HepG2 (cell line): ENCODE data around the gene RSBN1. TPM values are rescaled to one million over a fixed set of nuclear protein-coding genes. Genes with fewer than 3 reads are reported as not detected.

Experiments
- AGO2 ChIP-seq: fragments of 200-400 bp; formaldehyde crosslinking; optimal IDR thresholded peaks from 2 replicates; pipeline ENCODE3; 2017; ENCODE audit warnings: mild to moderate bottlenecking, low read depth, low read length, moderate library complexity
- ERF ChIP-seq: IDR thresholded peaks from 2 replicates; pipeline ENCODE4 v1.6.1; 2018; ENCODE audit warnings: missing biosample characterization, missing genetic modification reagents
- FOXK1 ChIP-seq: sonication (generic); formaldehyde crosslinking; IDR thresholded peaks from 2 replicates; pipeline ENCODE4 v1.4.0; 2020; ENCODE audit warnings: low read depth, missing genetic modification reagents, borderline replicate concordance
- HNF4A ChIP-seq: sonication (generic); formaldehyde crosslinking; IDR thresholded peaks from 2 replicates; pipeline ENCODE4 v1.4.0; 2020; ENCODE audit warnings: missing genetic modification reagents
- IRF2 ChIP-seq: IDR thresholded peaks from 2 replicates; pipeline ENCODE4 v1.6.1; 2018; ENCODE audit warnings: missing genetic modification reagents, missing compliant biosample characterization
- KDM5B ChIP-seq: sonication (generic); formaldehyde crosslinking; IDR thresholded peaks from 2 replicates; pipeline ENCODE4 v1.4.0; 2020; ENCODE audit warnings: missing genetic modification reagents, mild to moderate bottlenecking, borderline replicate concordance
- ONECUT2 ChIP-seq: sonication (generic); formaldehyde crosslinking; IDR thresholded peaks from 2 replicates; pipeline ENCODE4 v1.4.0; 2020; ENCODE audit warnings: missing genetic modification reagents
- RARA ChIP-seq: IDR thresholded peaks from 2 replicates; pipeline ENCODE4 v1.6.1; 2016; ENCODE audit warnings: missing genetic modification reagents, missing compliant biosample characterization
- SIN3A ChIP-seq: IDR thresholded peaks from 2 replicates; pipeline ENCODE4 v1.6.1; 2011; ENCODE audit warnings: low read depth, mild to moderate bottlenecking, control low read depth, low read length, borderline replicate concordance
- ZNF446 ChIP-seq: sonication (generic); formaldehyde crosslinking; IDR thresholded peaks from 2 replicates; pipeline ENCODE4 v1.5.0; 2020; ENCODE audit warnings: mild to moderate bottlenecking, missing genetic modification reagents
- polyA plus RNA-seq, 8 experiments: library from polyadenylated mRNA; depleted of rRNA in 3 of 8; stranded (reverse) in 7 of 8; unstranded in 1 of 8; fragments of >200 nt; fragmentation: Illumina TruSeq in 4 of 8; extraction: Trizol in 4 of 8; gene quantifications; 2 replicates each; pipeline versions ENCODE4 v1.2.1 to v1.2.3, GENCODE V29; 2011 to 2016; ENCODE audit warnings: low read depth in 4 of 8, missing spikeins in 1 of 8, mixed read lengths in 1 of 8; ENCODE audit not compliant: insufficient read depth in 1 of 8
- total RNA-seq, 5 experiments: library from RNA; depleted of rRNA; stranded (reverse); fragments of >200 nt; fragmentation: Illumina TruSeq; extraction: Trizol; gene quantifications; 2 replicates each; pipeline ENCODE4 v1.2.3, GENCODE V29; 2016; ENCODE audit warnings: low read depth in 1 of 5
- TF ChIP-seq, protein P1 (sequence below): sonication (generic); formaldehyde crosslinking; IDR thresholded peaks from one replicate; pipeline ENCODE4 v1.5.1; 2020; ENCODE audit warnings: mild to moderate bottlenecking, missing genetic modification reagents; ENCODE audit errors: not compliant biosample characterization
- TF ChIP-seq, protein P2 (sequence below), 2 experiments: fragments of 450-650 bp in 1 of 2; sonication (generic) in 1 of 2; formaldehyde crosslinking; IDR thresholded peaks; 2 replicates each; pipeline versions ENCODE4 v1.5.0 to v1.8.0; 2020 to 2022; ENCODE audit warnings: mild to moderate bottlenecking in 1 of 2, missing genetic modification reagents in 1 of 2
- TF ChIP-seq, protein P3 (sequence below): sonication (generic); formaldehyde crosslinking; IDR thresholded peaks from 2 replicates; pipeline ENCODE4 v1.8.1; 2022; ENCODE audit warnings: mild to moderate bottlenecking, missing genetic modification reagents
- TF ChIP-seq, protein P4 (sequence below): sonication (generic); formaldehyde crosslinking; IDR thresholded peaks from 2 replicates; pipeline ENCODE4 v1.5.0; 2020; ENCODE audit warnings: missing genetic modification reagents

Gene RSBN1
- total and polyA plus RNA-seq, 2 of the 13 experiments (the other 11 are each of a cell fraction or from before 2014, with no cell fraction given) = 8.3 to 10.4 TPM

DNA sequence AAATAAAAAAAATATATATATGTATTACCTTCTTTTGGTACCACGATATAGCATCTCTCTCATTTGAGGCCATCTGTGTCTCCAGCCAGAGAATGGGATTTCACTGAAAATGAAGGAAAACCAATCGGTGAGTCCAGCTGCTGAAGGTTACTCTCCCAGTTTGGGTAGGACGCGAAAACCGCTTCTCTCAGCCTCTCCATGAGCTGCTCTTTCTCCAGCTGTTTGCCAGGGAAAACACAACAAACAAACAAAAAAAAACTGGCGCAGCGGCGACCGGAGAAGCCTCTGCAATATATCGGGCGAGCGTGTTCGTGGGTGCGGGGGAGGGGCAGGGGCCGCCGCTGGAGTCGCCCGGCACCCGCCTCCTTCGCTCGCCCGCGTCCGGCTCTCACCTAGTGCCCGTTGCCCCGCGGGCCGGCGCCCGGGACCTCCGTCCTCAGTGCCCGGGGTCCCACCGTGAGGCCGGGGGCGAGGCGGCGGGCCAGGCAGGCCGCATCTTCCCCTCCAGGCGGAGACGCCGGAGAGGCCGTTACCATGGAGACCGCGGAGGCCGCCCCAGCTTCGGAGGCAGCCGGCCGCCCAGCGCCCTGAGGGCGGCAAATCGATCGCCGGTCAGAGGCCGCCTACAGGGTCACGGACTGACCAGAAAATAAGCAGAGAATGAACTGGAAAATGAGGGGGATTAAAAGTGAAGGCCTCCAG lies 53.5 kb downstream of the RSBN1 start (continued):
- TF ChIP-seq, protein P1, sequence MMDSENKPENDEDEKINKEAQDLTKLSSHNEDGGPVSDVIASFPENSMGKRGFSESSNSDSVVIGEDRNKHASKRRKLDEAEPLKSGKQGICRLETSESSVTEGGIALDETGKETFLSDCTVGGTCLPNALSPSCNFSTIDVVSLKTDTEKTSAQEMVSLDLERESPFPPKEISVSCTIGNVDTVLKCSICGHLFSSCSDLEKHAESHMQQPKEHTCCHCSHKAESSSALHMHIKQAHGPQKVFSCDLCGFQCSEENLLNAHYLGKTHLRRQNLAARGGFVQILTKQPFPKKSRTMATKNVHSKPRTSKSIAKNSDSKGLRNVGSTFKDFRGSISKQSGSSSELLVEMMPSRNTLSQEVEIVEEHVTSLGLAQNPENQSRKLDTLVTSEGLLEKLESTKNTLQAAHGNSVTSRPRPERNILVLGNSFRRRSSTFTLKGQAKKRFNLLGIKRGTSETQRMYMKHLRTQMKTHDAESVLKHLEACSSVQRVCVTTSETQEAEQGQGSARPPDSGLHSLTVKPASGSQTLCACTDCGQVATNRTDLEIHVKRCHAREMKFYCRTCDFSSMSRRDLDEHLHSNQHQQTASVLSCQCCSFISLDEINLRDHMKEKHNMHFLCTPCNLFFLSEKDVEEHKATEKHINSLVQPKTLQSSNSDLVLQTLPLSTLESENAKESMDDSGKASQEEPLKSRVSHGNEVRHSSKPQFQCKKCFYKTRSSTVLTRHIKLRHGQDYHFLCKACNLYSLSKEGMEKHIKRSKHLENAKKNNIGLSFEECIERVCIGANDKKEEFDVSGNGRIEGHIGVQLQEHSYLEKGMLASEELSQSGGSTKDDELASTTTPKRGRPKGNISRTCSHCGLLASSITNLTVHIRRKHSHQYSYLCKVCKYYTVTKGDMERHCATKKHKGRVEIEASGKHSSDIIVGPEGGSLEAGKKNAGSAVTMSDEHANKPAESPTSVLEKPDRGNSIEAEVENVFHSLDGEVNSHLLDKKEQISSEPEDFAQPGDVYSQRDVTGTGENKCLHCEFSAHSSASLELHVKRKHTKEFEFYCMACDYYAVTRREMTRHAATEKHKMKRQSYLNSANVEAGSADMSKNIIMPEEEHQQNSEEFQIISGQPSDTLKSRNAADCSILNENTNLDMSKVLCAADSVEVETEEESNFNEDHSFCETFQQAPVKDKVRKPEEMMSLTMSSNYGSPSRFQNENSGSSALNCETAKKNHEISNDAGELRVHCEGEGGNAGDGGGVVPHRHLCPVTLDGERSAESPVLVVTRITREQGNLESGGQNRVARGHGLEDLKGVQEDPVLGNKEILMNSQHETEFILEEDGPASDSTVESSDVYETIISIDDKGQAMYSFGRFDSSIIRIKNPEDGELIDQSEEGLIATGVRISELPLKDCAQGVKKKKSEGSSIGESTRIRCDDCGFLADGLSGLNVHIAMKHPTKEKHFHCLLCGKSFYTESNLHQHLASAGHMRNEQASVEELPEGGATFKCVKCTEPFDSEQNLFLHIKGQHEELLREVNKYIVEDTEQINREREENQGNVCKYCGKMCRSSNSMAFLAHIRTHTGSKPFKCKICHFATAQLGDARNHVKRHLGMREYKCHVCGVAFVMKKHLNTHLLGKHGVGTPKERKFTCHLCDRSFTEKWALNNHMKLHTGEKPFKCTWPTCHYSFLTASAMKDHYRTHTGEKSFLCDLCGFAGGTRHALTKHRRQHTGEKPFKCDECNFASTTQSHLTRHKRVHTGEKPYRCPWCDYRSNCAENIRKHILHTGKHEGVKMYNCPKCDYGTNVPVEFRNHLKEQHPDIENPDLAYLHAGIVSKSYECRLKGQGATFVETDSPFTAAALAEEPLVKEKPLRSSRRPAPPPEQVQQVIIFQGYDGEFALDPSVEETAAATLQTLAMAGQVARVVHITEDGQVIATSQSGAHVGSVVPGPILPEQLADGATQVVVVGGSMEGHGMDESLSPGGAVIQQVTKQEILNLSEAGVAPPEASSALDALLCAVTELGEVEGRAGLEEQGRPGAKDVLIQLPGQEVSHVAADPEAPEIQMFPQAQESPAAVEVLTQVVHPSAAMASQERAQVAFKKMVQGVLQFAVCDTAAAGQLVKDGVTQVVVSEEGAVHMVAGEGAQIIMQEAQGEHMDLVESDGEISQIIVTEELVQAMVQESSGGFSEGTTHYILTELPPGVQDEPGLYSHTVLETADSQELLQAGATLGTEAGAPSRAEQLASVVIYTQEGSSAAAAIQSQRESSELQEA (CRISPR knock-in tag) = peak; percentile 35
- TF ChIP-seq SIN3A = 0 out of 2 replicates have a peak, but pooled peaks have one; percentile 42
- TF ChIP-seq, protein P2, sequence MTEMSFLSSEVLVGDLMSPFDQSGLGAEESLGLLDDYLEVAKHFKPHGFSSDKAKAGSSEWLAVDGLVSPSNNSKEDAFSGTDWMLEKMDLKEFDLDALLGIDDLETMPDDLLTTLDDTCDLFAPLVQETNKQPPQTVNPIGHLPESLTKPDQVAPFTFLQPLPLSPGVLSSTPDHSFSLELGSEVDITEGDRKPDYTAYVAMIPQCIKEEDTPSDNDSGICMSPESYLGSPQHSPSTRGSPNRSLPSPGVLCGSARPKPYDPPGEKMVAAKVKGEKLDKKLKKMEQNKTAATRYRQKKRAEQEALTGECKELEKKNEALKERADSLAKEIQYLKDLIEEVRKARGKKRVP (CRISPR knock-in tag; IDR thresholded peaks at IDR 0.05) = peak in 1 of 2 experiments; percentile 10; a peak in 1 of 4 replicates
- TF ChIP-seq ONECUT2 (CRISPR knock-in tag) = peak; percentile 92
- TF ChIP-seq IRF2 = peak; percentile 19; the same call in 1 of the 2 replicates
- TF ChIP-seq ZNF446 (CRISPR knock-in tag) = 0 out of 2 replicates have a peak, but pooled peaks have one; percentile 9
- TF ChIP-seq AGO2 = peak; percentile 74
- peak; percentile 56; the same call in 1 of the 2 replicates for TF ChIP-seq KDM5B
- 0 out of 2 replicates have a peak, but pooled peaks have one; percentile 7 for TF ChIP-seq ERF (CRISPR knock-in tag)
- peak; percentile 37; the same call in 1 of the 2 replicates for TF ChIP-seq HNF4A (CRISPR knock-in tag)
- TF ChIP-seq, protein P3, sequence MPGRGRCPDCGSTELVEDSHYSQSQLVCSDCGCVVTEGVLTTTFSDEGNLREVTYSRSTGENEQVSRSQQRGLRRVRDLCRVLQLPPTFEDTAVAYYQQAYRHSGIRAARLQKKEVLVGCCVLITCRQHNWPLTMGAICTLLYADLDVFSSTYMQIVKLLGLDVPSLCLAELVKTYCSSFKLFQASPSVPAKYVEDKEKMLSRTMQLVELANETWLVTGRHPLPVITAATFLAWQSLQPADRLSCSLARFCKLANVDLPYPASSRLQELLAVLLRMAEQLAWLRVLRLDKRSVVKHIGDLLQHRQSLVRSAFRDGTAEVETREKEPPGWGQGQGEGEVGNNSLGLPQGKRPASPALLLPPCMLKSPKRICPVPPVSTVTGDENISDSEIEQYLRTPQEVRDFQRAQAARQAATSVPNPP (CRISPR knock-in tag) = peak; percentile 7; the same call in 1 of the 2 replicates
- no peak; the same call in 1 of the 2 replicates for TF ChIP-seq RARA (CRISPR knock-in tag)
- TF ChIP-seq, protein P4, sequence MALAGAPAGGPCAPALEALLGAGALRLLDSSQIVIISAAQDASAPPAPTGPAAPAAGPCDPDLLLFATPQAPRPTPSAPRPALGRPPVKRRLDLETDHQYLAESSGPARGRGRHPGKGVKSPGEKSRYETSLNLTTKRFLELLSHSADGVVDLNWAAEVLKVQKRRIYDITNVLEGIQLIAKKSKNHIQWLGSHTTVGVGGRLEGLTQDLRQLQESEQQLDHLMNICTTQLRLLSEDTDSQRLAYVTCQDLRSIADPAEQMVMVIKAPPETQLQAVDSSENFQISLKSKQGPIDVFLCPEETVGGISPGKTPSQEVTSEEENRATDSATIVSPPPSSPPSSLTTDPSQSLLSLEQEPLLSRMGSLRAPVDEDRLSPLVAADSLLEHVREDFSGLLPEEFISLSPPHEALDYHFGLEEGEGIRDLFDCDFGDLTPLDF (CRISPR knock-in tag) = peak; percentile 31; the same call in 1 of the 2 replicates
- TF ChIP-seq FOXK1 (CRISPR knock-in tag) = no peak
